Osteoblast (primary cell): ENCODE measurements around the gene IGF2BP2. TPM values are rescaled to one million over a fixed set of nuclear protein-coding genes. Genes with fewer than 3 reads are reported as not detected.

Experiments used
- DNase-seq: peaks from one replicate; pipeline ENCODE4 v3.0.0; 2011; ENCODE audit warnings: low spot score, mixed read lengths; ENCODE audit not compliant: insufficient read length; ENCODE audit errors: missing footprints
- H2AFZ ChIP-seq: 2 replicates; pipeline ENCODE4 v1.6.0; 2011; ENCODE audit warnings: mild to moderate bottlenecking, low read length
- H3K27ac ChIP-seq: 2 replicates; pipeline ENCODE4 v1.5.1; 2011; ENCODE audit warnings: mild to moderate bottlenecking, low read depth, low read length, moderate library complexity
- H3K27me3 ChIP-seq: 2 replicates; pipeline ENCODE4 v1.6.0; 2012; ENCODE audit warnings: mild to moderate bottlenecking, control low read depth, inconsistent platforms, low read length, moderate library complexity; ENCODE audit not compliant: insufficient read depth
- H3K36me3 ChIP-seq: 2 replicates; pipeline ENCODE4 v1.5.1; 2011; ENCODE audit warnings: mild to moderate bottlenecking, low read length, control low read depth, moderate library complexity; ENCODE audit not compliant: insufficient read depth
- H3K4me1 ChIP-seq: 2 replicates; pipeline ENCODE4 v1.5.1; 2011; ENCODE audit warnings: mild to moderate bottlenecking, low read length, control low read depth, moderate library complexity; ENCODE audit not compliant: insufficient read depth
- H3K4me2 ChIP-seq: 2 replicates; pipeline ENCODE4 v1.6.0; 2011; ENCODE audit warnings: mild to moderate bottlenecking, low read length; ENCODE audit not compliant: insufficient read depth
- H3K4me3 ChIP-seq: fragments of 200-600 bp; sonication (generic); 3 replicates; pipeline ENCODE4 v1.5.1; 2012; ENCODE audit warnings: mild to moderate bottlenecking, low read length, inconsistent platforms; ENCODE audit not compliant: insufficient read depth
- H3K79me2 ChIP-seq: 2 replicates; pipeline ENCODE4 v1.6.0; 2012; ENCODE audit warnings: mild to moderate bottlenecking, low read length, control low read depth, inconsistent platforms; ENCODE audit not compliant: insufficient read depth
- H3K9me3 ChIP-seq: 2 replicates; pipeline ENCODE4 v1.5.1; 2011; ENCODE audit warnings: low read depth, low read length, control low read depth
- H4K20me1 ChIP-seq: 2 replicates; pipeline ENCODE4 v1.6.0; 2012; ENCODE audit warnings: mild to moderate bottlenecking, low read length, control low read depth; ENCODE audit not compliant: insufficient read depth
- total RNA-seq: library from RNA; depleted of rRNA; stranded (reverse); fragments of >200 nt; gene quantifications from 2 replicates; pipeline ENCODE4 v1.2.3, GENCODE V29; 2012
- TF ChIP-seq, protein P1 (sequence below): IDR thresholded peaks from 2 replicates; pipeline ENCODE4 v1.5.1; 2011; ENCODE audit warnings: mild to moderate bottlenecking, low read depth, low read length, moderate library complexity; ENCODE audit errors: extremely low read depth

The IGF2BP2 gene
- total RNA-seq, 1 donor, result 81.8 TPM

DNA sequence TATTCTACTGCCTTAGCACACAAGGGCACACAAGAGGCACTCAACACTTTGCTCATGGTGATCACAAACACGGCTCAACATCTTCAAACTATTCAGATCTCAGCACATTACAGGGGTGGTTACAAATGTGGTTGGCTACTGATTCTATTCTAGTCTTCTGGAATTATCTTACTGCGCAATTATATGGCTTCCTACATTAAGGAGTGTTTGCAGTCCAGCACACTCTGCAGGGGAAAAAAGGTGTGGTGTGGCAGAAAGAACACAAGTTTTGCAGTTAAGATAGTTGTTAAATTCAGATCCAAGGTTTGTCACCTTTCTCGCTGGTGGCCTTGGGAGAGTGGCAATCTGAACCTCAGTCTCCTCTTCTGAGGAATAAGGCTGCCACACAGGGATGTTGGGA, 31.9 kb downstream of the IGF2BP2 start:
- Histone ChIP-seq H3K79me2 (peaks cover 98% of the 10 kb centered on the region), H3K36me3 (no peaks in the 10 kb centered on the region), H3K4me3 (no peak overlapping the region), H3K4me2 (no peak overlapping the region), H3K27me3 (no peaks in the 10 kb centered on the region), H3K9me3 (no peaks in the 10 kb centered on the region), H3K27ac (no peak overlapping the region), H3K4me1 (peaks cover 20% of the 10 kb centered on the region), H4K20me1 (peaks cover 72% of the 10 kb centered on the region), H2AFZ (no peak overlapping the region)
- peak; percentile 32 for DNase-seq
- TF ChIP-seq, protein P1, sequence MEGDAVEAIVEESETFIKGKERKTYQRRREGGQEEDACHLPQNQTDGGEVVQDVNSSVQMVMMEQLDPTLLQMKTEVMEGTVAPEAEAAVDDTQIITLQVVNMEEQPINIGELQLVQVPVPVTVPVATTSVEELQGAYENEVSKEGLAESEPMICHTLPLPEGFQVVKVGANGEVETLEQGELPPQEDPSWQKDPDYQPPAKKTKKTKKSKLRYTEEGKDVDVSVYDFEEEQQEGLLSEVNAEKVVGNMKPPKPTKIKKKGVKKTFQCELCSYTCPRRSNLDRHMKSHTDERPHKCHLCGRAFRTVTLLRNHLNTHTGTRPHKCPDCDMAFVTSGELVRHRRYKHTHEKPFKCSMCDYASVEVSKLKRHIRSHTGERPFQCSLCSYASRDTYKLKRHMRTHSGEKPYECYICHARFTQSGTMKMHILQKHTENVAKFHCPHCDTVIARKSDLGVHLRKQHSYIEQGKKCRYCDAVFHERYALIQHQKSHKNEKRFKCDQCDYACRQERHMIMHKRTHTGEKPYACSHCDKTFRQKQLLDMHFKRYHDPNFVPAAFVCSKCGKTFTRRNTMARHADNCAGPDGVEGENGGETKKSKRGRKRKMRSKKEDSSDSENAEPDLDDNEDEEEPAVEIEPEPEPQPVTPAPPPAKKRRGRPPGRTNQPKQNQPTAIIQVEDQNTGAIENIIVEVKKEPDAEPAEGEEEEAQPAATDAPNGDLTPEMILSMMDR, result no peak

DNA sequence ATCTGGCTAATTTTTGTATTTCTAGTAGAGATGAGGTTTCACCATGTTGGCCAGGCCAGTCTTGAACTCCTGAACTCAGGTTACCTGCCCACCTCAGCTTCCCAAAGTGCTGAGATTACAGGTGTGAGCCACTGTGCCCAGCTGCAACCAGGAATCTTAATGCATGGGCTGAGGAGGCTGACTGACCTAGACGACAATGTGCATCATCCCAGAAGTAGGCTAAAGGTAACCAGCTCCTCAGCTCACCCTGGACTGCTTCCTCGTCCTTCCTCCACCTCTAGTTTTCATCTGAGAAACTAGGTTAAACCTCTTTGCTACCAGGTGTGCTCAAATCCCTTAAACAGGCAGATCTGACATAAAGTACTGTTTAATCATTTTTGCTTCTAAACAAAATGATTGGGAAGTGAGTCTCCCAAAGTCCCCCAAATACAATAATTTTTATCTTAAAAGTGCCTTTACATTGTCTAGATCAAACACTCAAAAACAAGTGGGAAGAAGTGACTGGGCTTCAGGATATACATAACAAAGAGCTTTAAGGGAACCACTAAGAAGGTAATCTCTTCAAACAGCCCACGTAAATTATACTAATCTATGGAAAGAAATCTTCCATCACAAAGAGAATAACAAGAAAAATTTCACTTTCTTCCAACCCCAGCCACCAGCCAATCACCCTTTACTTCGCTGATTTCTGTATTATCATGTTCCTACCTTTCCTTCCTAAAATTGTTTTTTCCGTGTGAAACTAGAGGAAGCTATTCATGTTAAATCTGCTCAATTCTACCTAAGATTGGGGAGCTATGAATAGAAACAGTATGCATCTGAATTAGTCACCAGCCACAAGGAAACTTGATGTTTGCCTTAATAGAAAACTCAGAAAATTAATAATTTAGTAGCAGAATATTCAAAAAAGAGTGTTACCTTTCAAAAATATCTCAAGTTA, 34.7 kb downstream of the IGF2BP2 start:
- H4K20me1 ChIP-seq, result peaks cover 58% of the 10 kb centered on the region
- H3K4me2 ChIP-seq, result no peak overlapping the region

DNA sequence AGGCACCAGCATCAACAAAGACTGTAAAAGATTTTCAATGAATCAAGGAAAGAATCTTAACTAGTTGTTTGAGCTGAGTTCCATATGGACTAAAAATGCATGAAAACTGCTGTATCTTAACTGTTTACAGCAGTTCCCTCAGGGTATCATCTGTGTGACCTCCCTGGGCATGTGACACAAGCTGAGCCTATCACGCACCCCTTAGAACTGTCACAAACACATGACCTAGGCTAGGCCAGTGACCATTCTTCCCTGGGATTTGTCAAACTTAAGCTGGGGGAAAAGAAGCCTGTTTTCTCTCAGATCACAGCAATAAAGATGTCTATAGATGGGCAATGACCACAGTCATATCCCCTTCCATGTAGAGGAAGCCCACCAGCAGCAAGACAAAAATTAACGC, 35.7 kb downstream of the IGF2BP2 start:
- no peak overlapping the region for H3K4me3 ChIP-seq
- H3K27ac ChIP-seq, result no peak overlapping the region
- H4K20me1 ChIP-seq, result peaks cover 63% of the 10 kb centered on the region

More for the DNA sequence above, 34.7 kb downstream of the IGF2BP2 start:
- Histone ChIP-seq H3K4me1 (peaks cover 8% of the 10 kb centered on the region), H3K79me2 (peaks cover 97% of the 10 kb centered on the region), H3K4me3 (no peak overlapping the region), H2AFZ (no peak overlapping the region), H3K9me3 (no peaks in the 10 kb centered on the region), H3K27me3 (no peaks in the 10 kb centered on the region), H3K36me3 (no peaks in the 10 kb centered on the region), H3K27ac (no peak overlapping the region)
- peak; percentile 3 for DNase-seq
- TF ChIP-seq, protein P1, result no peak

DNA sequence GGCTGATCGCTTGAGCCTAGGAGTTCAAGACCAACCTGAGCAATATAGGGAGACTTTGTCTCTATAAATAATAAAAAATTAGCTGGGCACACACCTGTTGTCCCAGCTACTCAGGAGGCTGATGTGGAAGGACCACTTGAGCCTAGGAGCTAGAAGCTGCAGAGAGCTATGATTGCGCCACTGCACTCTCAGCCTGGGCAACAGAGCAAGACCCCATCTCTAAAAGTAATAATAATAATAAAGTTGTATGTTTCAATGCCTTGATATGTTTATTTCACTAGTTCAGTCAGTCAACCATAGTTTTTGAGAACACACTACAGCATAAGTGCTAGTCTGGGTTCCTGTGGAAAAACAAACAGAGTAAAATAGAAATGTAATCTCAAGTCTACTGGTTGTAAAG, 36.5 kb downstream of the IGF2BP2 start:
- TF ChIP-seq, protein P1, result no peak
- DNase-seq, result no peak
- Histone ChIP-seq H3K36me3 (no peaks in the 10 kb centered on the region), H3K4me1 (peaks cover 8% of the 10 kb centered on the region), H3K79me2 (peaks cover 96% of the 10 kb centered on the region), H3K4me2 (no peak overlapping the region), H3K27ac (no peak overlapping the region), H2AFZ (no peak overlapping the region), H3K27me3 (no peaks in the 10 kb centered on the region), H3K9me3 (no peaks in the 10 kb centered on the region), H4K20me1 (peaks cover 63% of the 10 kb centered on the region), H3K4me3 (no peak overlapping the region)

More for the DNA sequence above, 35.7 kb downstream of the IGF2BP2 start:
- Histone ChIP-seq H3K9me3 (no peaks in the 10 kb centered on the region), H3K4me1 (peaks cover 8% of the 10 kb centered on the region), H3K36me3 (no peaks in the 10 kb centered on the region), H3K4me2 (no peak overlapping the region), H2AFZ (no peak overlapping the region), H3K79me2 (peaks cover 97% of the 10 kb centered on the region), H3K27me3 (no peaks in the 10 kb centered on the region)
- TF ChIP-seq, protein P1, result no peak
- no peak for DNase-seq
